Upper lobe of left lung (tissue), 6 donors: ENCODE results near the gene DNAJC16. TPM values are rescaled to one million over a fixed set of nuclear protein-coding genes. Genes with fewer than 3 reads are reported as not detected.

Experiments
- ATAC-seq, 2 donors: fragments of 200-7000 bp; cut with Tn5 transposase; one replicate each; pipeline ENCODE4 v1.9.1; 2022; ENCODE audit warnings: mild to moderate bottlenecking in 2 of 2, moderate library complexity in 2 of 2; ENCODE audit not compliant: low FRiP score in 2 of 2
- DNase-seq, 2 donors: peaks; one replicate each; pipeline ENCODE4 v3.0.0-alpha.2; 2019 to 2020
- H3K27ac ChIP-seq, 4 donors: fragments of 200-600 bp; sonication (generic); one replicate each; pipeline ENCODE4 v1.5.1; 2016 to 2019
- H3K27me3 ChIP-seq, 4 donors: fragments of 200-600 bp; sonication (generic); one replicate each; pipeline ENCODE4 v1.5.1; 2017 to 2019
- H3K36me3 ChIP-seq, 4 donors: fragments of 200-600 bp; sonication (generic); one replicate each; pipeline ENCODE4 v1.5.1; 2016 to 2019
- H3K4me1 ChIP-seq, 4 donors: fragments of 200-600 bp; sonication (generic); one replicate each; pipeline ENCODE4 v1.5.1; 2018 to 2019
- H3K4me3 ChIP-seq, 4 donors: fragments of 200-600 bp; sonication (generic); one replicate each; pipeline ENCODE4 v1.5.1; 2017 to 2019; ENCODE audit warnings: mild to moderate bottlenecking in 2 of 4, moderate library complexity in 1 of 4
- H3K9me3 ChIP-seq, 4 donors: fragments of 200-600 bp; sonication (generic); one replicate each; pipeline ENCODE4 v1.5.1; 2018 to 2019
- CTCF ChIP-seq, 6 experiments: fragments of 450-650 bp in 4 of 6; fragments of 200-600 bp in 2 of 6; sonication (generic) in 2 of 6; IDR thresholded peaks; one replicate each; pipeline ENCODE4 v1.5.1; 2016 to 2019; ENCODE audit warnings: antibody characterized with exemption in 6 of 6
- EP300 ChIP-seq, 4 donors: sonication (generic); formaldehyde crosslinking; IDR thresholded peaks; one replicate each; pipeline ENCODE4 v1.5.1; 2017; ENCODE audit warnings: antibody characterized with exemption in 4 of 4, control low read depth in 2 of 4
- POLR2A ChIP-seq, 4 donors: fragments of 450-650 bp; IDR thresholded peaks; one replicate each; pipeline ENCODE4 v1.5.1; 2016 to 2017; ENCODE audit warnings: antibody characterized with exemption in 4 of 4, mild to moderate bottlenecking in 2 of 4
- POLR2AphosphoS5 ChIP-seq, 2 donors: sonication (generic); formaldehyde crosslinking; IDR thresholded peaks; one replicate each; pipeline ENCODE4 v1.5.1; 2017; ENCODE audit warnings: antibody characterized with exemption in 2 of 2
- WGBS, 2 donors: methylation state at CpG; one replicate each; pipeline ENCODE4 v1.1.5; 2017 to 2018; 5-methylcytosine and 5-hydroxymethylcytosine counted together
- total RNA-seq, 6 donors: library from RNA; depleted of rRNA in 4 of 6; stranded (reverse); fragments of >200 nt in 4 of 6; gene quantifications; one replicate each; pipeline versions ENCODE4 v1.1.0 to v1.2.1, GENCODE V29; 2016 to 2021
- donor health status: DM: no; HTN: no; CAD: no; lungs with moderate emphysema.
- donor health status: DM: no; HTN: yes; CAD: no; lungs with severe emphysema.

DNAJC16 gene
- total RNA-seq, 6 donors from 2014 or later, result 12.7 to 23.0 (median 17.1) TPM

GRCh38 chr1:15504436-15504835, 22.2 kb upstream of the DNAJC16 start:
- peaks cover 0 to 56% (median 35%) of the 10 kb centered on the region in 4 donors for H3K36me3 ChIP-seq
- H3K4me3 ChIP-seq, result no peak overlapping the region
- no peaks in the 10 kb centered on the region for H3K4me1 ChIP-seq
- H3K27ac ChIP-seq, result no peak overlapping the region
- no peaks in the 10 kb centered on the region for H3K9me3 ChIP-seq
- DNase-seq, result no peak
- no peak for ATAC-seq
- WGBS, 2 donors, result 100% methylated on average over 3 to 4 of the region's 4 CpGs
- TF ChIP-seq POLR2AphosphoS5 (IDR thresholded peaks at IDR 0.05) (no peak), POLR2A (IDR thresholded peaks at IDR 0.05) (no peak)
- no peaks in the 10 kb centered on the region for H3K27me3 ChIP-seq

- H3K4me3 ChIP-seq, result no peak overlapping the region
- 95 to 97% methylated on average over 13 to 17 of the region's 17 CpGs for WGBS, 2 donors
- H3K27ac ChIP-seq, result no peak overlapping the region
- DNase-seq, result no peak
- no peak for ATAC-seq
- no peaks in the 10 kb centered on the region for H3K4me1 ChIP-seq
- H3K9me3 ChIP-seq, result no peaks in the 10 kb centered on the region
- no peak for TF ChIP-seq CTCF (IDR thresholded peaks at IDR 0.05)
- TF ChIP-seq EP300 (IDR thresholded peaks at IDR 0.05), result no peak
- no peak for TF ChIP-seq POLR2AphosphoS5 (IDR thresholded peaks at IDR 0.05)
- TF ChIP-seq POLR2A (IDR thresholded peaks at IDR 0.05), result no peak
- H3K36me3 ChIP-seq, result peaks cover 0 to 49% (median 29%) of the 10 kb centered on the region in 4 donors
- H3K27me3 ChIP-seq, result no peaks in the 10 kb centered on the region
These were observed 19.8 kb upstream of the DNAJC16 start for GRCh38 chr1:15506831-15507230.

GRCh38 chr1:15507278-15507677, 19.4 kb upstream of the DNAJC16 start:
- TF ChIP-seq EP300 (IDR thresholded peaks at IDR 0.05), result no peak
- no peak for TF ChIP-seq POLR2A (IDR thresholded peaks at IDR 0.05)
- no peak for TF ChIP-seq POLR2AphosphoS5 (IDR thresholded peaks at IDR 0.05)
- ATAC-seq (no peak), DNase-seq (no peak)
- 89 to 91% methylated on average over 5 of the region's 5 CpGs for WGBS, 2 donors
- Histone ChIP-seq H3K27me3 (no peaks in the 10 kb centered on the region), H3K4me1 (no peaks in the 10 kb centered on the region), H3K36me3 (peaks cover 0 to 49% (median 29%) of the 10 kb centered on the region in 4 donors), H3K9me3 (no peaks in the 10 kb centered on the region), H3K4me3 (no peak overlapping the region), H3K27ac (no peak overlapping the region)

DNA sequence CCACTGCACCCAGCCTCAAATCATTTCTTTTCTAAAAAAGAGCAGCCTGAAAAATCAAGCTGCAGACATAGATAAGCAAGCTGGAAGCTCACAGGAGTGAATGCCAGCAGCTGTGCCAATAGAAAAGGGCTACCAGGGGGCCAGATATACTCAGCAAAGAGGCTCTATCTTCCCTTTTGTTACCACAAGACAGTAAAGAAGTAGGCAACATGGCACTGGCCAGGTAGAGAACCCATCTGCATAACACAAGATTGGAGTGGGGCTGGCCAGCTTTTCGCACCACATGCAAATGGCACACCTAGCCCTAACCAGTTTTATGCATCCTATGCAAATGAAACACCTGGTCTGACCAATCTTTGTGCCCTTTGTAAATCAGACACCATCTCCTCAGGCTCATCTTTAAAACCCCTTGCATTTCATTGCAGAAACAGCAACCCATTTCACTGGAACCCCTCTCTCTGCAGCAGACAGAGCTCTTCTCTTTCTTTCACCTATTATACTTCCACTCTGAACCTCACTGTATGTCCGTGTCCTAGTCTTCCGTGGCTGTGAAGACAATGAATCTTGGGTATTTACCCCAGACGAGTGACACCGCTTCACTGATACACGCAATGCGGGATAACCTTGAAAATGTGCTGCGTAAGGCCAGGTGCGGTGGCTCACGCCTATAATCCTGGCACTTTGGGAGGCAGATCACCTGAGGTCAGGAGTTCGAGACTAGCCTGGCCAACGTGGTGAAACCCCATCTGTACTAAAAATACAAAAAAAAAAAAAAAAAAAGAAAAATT, 17.8 kb upstream of the DNAJC16 start:
- Histone ChIP-seq H3K9me3 (no peaks in the 10 kb centered on the region), H3K27me3 (no peaks in the 10 kb centered on the region), H3K4me3 (no peak overlapping the region), H3K27ac (no peak overlapping the region), H3K4me1 (no peaks in the 10 kb centered on the region), H3K36me3 (peaks cover 0 to 37% (median 27%) of the 10 kb centered on the region in 4 donors)
- no peak for TF ChIP-seq EP300 (IDR thresholded peaks at IDR 0.05)
- TF ChIP-seq POLR2AphosphoS5 (IDR thresholded peaks at IDR 0.05), result no peak
- TF ChIP-seq POLR2A (IDR thresholded peaks at IDR 0.05), result no peak
- TF ChIP-seq CTCF (IDR thresholded peaks at IDR 0.05), result no peak
- peak in 1 of 2 donors; percentile 0 for DNase-seq
- no peak for ATAC-seq
- 94 to 95% methylated on average over 12 of the region's 12 CpGs for WGBS, 2 donors

DNA sequence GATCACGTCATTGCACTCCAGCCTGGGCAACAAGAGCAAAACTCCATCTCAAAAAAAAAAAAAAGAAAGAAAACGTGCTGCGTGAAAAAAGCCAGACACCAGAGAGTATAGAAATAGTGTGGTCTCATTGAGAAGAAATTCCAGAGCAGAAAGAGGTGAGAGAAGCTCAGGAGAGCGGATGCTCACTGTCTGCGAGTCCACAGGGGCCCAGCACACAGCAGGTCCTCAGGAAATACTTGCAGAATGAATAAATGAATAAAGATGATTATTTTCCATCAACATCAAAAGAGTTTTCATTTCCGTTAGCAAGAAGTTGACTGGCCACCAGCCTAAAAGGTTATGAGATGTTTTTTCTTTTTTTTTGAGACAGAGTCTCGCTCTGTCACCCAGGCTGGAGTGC, 17.1 kb upstream of the DNAJC16 start:
- no peaks in the 10 kb centered on the region for H3K9me3 ChIP-seq
- H3K27ac ChIP-seq, result no peak overlapping the region
- 89 to 93% methylated on average over 7 of the region's 7 CpGs for whole genome bisulfite sequencing, 2 donors
- peaks cover 0 to 30% (median 22%) of the 10 kb centered on the region in 4 donors for H3K36me3 ChIP-seq
- ATAC-seq, result no peak
- H3K4me3 ChIP-seq, result no peak overlapping the region
- no peak for TF ChIP-seq POLR2AphosphoS5 (IDR thresholded peaks at IDR 0.05)
- TF ChIP-seq CTCF (IDR thresholded peaks at IDR 0.05), result no peak
- no peak for TF ChIP-seq EP300 (IDR thresholded peaks at IDR 0.05)
- TF ChIP-seq POLR2A (IDR thresholded peaks at IDR 0.05), result no peak
- DNase-seq, result no peak
- no peaks in the 10 kb centered on the region for H3K4me1 ChIP-seq
- no peaks in the 10 kb centered on the region for H3K27me3 ChIP-seq
